Measurements from ENCODE around the gene CCSER2.
A peak's percentile ranks its signal among the peaks of the same experiment; 100 is the strongest.
"Not testable (repeated sequence)": the region's sequence is repeated elsewhere in the genome, so short reads cannot be mapped to it uniquely, and the experiment has no call there.

Gene CCSER2

DNA sequence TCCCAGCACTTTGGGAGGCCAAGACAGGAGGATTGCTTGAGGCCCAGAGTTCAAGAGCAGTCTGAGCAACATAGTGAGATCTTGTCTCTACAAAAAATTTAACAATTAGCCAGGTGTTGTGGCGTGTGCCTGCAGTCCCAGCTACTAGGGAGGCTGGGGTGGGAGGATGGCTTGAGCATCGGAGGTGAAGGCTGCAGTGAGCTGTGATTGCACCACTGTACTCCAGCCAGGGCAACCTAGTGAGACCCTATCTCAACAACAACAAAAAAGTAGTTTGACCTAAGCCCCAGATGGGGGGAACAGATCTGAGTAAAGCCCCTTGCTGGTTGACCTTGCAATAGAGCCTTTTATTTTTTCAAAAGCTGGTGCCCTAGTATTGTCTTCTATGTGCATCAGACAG lies 15.6 kb upstream of the CCSER2 start:
- TF ChIP-seq, protein P1, sequence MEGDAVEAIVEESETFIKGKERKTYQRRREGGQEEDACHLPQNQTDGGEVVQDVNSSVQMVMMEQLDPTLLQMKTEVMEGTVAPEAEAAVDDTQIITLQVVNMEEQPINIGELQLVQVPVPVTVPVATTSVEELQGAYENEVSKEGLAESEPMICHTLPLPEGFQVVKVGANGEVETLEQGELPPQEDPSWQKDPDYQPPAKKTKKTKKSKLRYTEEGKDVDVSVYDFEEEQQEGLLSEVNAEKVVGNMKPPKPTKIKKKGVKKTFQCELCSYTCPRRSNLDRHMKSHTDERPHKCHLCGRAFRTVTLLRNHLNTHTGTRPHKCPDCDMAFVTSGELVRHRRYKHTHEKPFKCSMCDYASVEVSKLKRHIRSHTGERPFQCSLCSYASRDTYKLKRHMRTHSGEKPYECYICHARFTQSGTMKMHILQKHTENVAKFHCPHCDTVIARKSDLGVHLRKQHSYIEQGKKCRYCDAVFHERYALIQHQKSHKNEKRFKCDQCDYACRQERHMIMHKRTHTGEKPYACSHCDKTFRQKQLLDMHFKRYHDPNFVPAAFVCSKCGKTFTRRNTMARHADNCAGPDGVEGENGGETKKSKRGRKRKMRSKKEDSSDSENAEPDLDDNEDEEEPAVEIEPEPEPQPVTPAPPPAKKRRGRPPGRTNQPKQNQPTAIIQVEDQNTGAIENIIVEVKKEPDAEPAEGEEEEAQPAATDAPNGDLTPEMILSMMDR (IDR thresholded peaks at IDR 0.05; ENCODE audit: extremely low read depth, insufficient read depth, missing control alignments) = no peak
- no peak for DNase-seq (ENCODE audit: low spot score)
- in situ Hi-C loops (cut with MboI; ENCODE audit: low pct_unique_long_range_greater_than_20kb, low sequenced_read_pairs, unreplicated experiment) = no loop called here

DNA sequence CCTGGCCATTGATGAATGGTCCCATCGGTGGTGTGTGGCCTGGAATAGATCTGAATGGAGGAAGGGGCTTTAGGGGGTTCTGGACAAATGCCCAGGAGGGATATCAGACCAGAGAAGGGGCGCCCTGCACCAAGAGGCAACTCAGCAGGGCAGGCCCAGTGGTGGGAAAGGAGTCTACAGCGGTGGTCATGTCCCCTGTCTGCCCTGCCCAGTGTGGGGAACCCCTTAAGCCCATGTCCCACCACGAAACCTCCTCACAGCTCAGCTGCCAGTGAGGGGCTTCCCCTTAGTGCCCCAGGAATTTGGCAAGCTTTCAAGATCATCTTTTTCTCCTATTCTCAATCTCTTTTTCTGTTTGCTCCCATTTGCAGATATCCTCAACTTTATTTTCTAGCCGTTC lies 14.1 kb upstream of the CCSER2 start:
- no peak for DNase-seq (ENCODE audit: low spot score)
- in situ Hi-C loops (cut with MboI; ENCODE audit: low pct_unique_long_range_greater_than_20kb, low sequenced_read_pairs, unreplicated experiment) = no loop called here
- TF ChIP-seq, protein P1 (IDR thresholded peaks at IDR 0.05; ENCODE audit: extremely low read depth, insufficient read depth, missing control alignments) = no peak

DNA sequence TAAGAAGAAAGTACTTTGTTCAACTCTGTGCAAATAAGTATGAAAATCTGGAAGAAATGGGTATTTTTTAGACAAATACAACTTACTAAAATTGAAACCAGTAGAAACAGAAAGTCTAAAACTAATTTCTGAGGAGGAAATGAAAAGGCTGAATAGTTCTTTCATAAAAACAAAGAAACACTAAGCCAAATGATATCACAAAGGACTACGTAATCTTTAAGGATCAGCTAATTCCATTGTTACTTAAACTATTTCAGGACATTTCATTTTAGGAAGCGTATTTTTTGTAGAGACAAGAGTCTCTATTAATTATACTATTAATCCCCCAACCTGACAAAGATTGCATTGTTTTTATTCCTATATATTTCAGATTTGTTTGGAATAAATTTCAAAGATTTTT lies 11.2 kb upstream of the CCSER2 start:
- in situ Hi-C loops (cut with MboI; ENCODE audit: low pct_unique_long_range_greater_than_20kb, low sequenced_read_pairs, unreplicated experiment) = no loop called here
- TF ChIP-seq, protein P1 (IDR thresholded peaks at IDR 0.05; ENCODE audit: extremely low read depth, insufficient read depth, missing control alignments) = no peak
- peak; percentile 25 for DNase-seq (ENCODE audit: low spot score)

DNA sequence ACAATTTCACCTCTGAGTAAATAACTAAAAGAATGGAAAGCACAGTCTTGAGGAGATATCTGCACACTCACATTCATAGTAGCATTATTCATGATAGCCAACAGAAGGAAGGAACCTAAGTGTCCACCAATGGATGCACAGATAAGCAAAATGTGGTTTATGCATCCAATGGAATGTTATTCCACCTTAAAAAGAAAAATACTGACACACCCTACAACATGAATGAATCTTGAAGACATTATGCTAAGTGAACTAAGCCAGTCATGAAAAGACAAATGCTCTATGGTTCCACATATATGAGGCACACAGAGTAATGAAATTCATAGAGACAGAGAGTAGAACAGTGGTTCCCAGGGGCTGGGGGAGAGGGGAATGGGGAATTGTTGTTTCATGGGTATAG lies 6.5 kb upstream of the CCSER2 start:
- TF ChIP-seq, protein P1 (IDR thresholded peaks at IDR 0.05; ENCODE audit: extremely low read depth, insufficient read depth, missing control alignments) = no peak
- DNase-seq (ENCODE audit: low spot score) = no peak
- in situ Hi-C loops (cut with MboI; ENCODE audit: low pct_unique_long_range_greater_than_20kb, low sequenced_read_pairs, unreplicated experiment) = no loop called here

DNA sequence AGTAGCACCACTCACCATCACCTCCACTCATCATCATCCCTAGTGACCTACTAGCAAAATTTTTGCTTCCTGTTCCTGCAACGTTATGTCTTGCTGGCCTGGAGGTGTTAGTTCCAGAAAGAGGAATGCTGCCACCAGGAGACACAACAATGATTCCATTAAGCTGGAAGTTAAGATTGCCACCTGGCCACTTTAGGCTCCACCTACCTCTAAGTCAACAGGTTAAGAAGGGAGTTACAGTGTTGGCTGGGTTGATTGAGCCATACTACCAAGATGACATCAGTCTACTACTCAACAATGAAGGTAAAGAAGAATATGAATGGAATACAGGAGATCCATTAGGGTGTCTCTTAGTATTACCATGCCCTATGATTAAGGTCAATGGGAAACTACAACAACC lies 4.8 kb upstream of the CCSER2 start:
- in situ Hi-C loops (cut with MboI; ENCODE audit: low pct_unique_long_range_greater_than_20kb, low sequenced_read_pairs, unreplicated experiment); DNase-seq (ENCODE audit: low spot score): not testable (repeated sequence)

DNA sequence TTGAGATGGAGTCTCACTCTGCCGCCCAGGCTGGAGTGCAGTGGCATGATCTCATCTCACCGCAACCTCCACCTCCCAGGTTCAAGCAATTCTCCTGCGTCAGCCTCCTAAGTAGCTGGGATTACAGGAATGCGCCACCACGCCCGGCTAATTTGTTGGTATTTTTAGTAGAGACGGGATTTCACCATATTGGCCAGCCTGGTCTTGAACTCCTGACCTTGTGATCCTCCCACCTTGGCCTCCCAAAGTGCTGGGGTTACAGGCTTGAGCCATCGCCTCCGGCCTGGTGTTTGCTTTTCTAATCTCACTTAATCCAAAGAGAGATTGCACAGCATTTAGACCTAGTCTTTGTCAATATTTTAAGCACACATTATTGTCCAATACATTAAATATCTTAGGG lies 1.4 kb upstream of the CCSER2 start:
- DNase-seq (ENCODE audit: low spot score); in situ Hi-C loops (cut with MboI; ENCODE audit: low pct_unique_long_range_greater_than_20kb, low sequenced_read_pairs, unreplicated experiment): not testable (repeated sequence)

DNA sequence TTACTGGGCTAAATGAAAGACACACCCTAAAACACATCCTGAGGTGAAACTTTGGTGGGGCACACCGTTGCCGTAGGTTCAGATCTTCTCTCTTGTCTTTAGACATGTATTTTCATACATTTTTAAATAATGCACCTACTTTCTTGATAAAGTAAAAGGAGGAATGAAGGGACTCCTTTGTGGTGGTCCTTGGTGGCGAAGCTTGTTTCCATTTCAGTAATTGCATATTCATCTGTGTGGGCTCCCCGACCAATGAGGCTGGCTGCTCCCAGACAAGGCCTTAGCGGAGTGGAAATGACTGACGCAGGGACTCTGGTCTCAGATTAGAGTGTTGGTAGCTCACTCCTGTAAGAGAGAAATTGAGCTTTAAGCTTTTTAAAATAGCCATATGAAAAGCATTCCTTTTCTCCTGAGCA lies 815 bp downstream of the CCSER2 start:
- in situ Hi-C loops (cut with MboI; ENCODE audit: low pct_unique_long_range_greater_than_20kb, low sequenced_read_pairs, unreplicated experiment) = no loop called here
- peak; percentile 45 for DNase-seq (ENCODE audit: low spot score)
- TF ChIP-seq, protein P1 (IDR thresholded peaks at IDR 0.05; ENCODE audit: extremely low read depth, insufficient read depth, missing control alignments) = no peak

DNA sequence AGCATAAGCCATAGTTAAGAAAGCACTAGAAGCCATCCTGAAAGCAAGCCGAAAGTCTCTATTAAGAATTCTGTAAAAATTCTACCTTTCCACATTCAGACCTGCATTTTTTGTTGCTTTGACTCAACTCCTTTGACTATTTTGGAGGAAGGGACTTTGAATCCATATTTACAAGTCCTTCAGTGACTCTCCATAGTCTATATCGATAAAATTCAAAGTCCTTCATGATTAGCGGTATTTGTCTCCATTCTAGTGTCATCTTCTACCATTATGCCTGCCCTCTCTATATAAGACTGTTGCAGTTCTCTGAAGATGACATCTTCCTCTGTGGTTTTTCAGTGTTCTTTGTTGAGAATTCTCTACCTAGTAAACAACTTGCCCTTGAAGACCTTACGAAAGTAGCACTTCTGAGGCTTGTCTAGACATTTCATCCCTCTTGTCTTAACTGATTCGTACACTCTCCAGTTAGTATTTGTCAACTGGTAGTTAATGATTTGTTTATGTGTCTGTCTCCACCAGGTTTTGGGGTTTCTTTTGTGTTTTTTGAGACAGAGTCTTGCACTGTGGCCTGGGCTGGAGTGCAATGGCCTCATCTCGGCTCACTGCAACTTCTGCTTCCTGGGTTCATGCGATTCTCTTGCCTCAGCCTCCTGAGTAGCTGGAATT lies 1.7 kb downstream of the CCSER2 start:
- TF ChIP-seq, protein P1 (IDR thresholded peaks at IDR 0.05; ENCODE audit: extremely low read depth, insufficient read depth, missing control alignments) = no peak
- in situ Hi-C loops (cut with MboI; ENCODE audit: low pct_unique_long_range_greater_than_20kb, low sequenced_read_pairs, unreplicated experiment) = no loop called here
- DNase-seq (ENCODE audit: low spot score) = peak; percentile 37
